ENCODE data around the gene ARF1. TPM values are rescaled to one million over a fixed set of nuclear protein-coding genes. Genes with fewer than 3 reads are reported as not detected.

The ARF1 gene
- total RNA-seq, 6 donors from 2014 or later = 157 to 487 (median 374) TPM

- no peaks in the 10 kb centered on the region for H3K9me3 ChIP-seq
- no peaks in the 10 kb centered on the region for H3K36me3 ChIP-seq
- H3K4me3 ChIP-seq = no peak overlapping the region
- peak; percentile 18 to 42 for DNase-seq
- no peaks in the 10 kb centered on the region for H3K27me3 ChIP-seq
- H3K27ac ChIP-seq = no peak overlapping the region
- no peak for ATAC-seq (ENCODE audit: low FRiP score in 2 of 2)
- peaks cover 10 to 23% (median 11%) of the 10 kb centered on the region in 4 donors for H3K4me1 ChIP-seq
- WGBS, 2 donors = 71 to 77% methylated on average over 9 of the region's 9 CpGs
- no peak for TF ChIP-seq EP300 (IDR thresholded peaks at IDR 0.05)
- TF ChIP-seq POLR2A (IDR thresholded peaks at IDR 0.05) = no peak
- no peak for TF ChIP-seq POLR2AphosphoS5 (IDR thresholded peaks at IDR 0.05)
- no peak for TF ChIP-seq CTCF (IDR thresholded peaks at IDR 0.05)
Measured at GRCh38 chr1:228076796-228077430, 5.6 kb upstream of the ARF1 start.

GRCh38 chr1:228077565-228078330 lies 4.8 kb upstream of the ARF1 start:
- Histone ChIP-seq H3K4me1 (peaks cover 10 to 23% (median 12%) of the 10 kb centered on the region in 4 donors), H3K27me3 (no peaks in the 10 kb centered on the region), H3K9me3 (no peaks in the 10 kb centered on the region), H3K4me3 (no peak overlapping the region), H3K27ac (no peak overlapping the region), H3K36me3 (no peaks in the 10 kb centered on the region)
- 74 to 75% methylated on average over 10 of the region's 10 CpGs for WGBS, 2 donors
- DNase-seq = no peak
- no peak for TF ChIP-seq EP300 (IDR thresholded peaks at IDR 0.05)
- no peak for TF ChIP-seq POLR2A (IDR thresholded peaks at IDR 0.05)
- TF ChIP-seq CTCF (IDR thresholded peaks at IDR 0.05) = no peak
- TF ChIP-seq POLR2AphosphoS5 (IDR thresholded peaks at IDR 0.05) = no peak
- ATAC-seq (ENCODE audit: low FRiP score in 2 of 2) = no peak

GRCh38 chr1:228079013-228079412 lies 3.5 kb upstream of the ARF1 start:
- DNase-seq (peak in 1 of 2 donors; percentile 29), ATAC-seq (ENCODE audit: low FRiP score in 2 of 2) (no peak)
- Histone ChIP-seq H3K27me3 (no peaks in the 10 kb centered on the region), H3K9me3 (no peaks in the 10 kb centered on the region), H3K4me1 (peaks cover 10 to 27% (median 14%) of the 10 kb centered on the region in 4 donors), H3K4me3 (no peak overlapping the region), H3K27ac (no peak overlapping the region), H3K36me3 (no peaks in the 10 kb centered on the region)
- TF ChIP-seq POLR2AphosphoS5 (IDR thresholded peaks at IDR 0.05) (no peak), POLR2A (IDR thresholded peaks at IDR 0.05) (no peak), CTCF (IDR thresholded peaks at IDR 0.05) (no peak), EP300 (IDR thresholded peaks at IDR 0.05) (no peak)
- WGBS, 2 donors = 93 to 94% methylated on average over 6 to 7 of the region's 7 CpGs

GRCh38 chr1:228079601-228080263 lies 2.8 kb upstream of the ARF1 start:
- TF ChIP-seq EP300 (IDR thresholded peaks at IDR 0.05) (no peak), POLR2A (IDR thresholded peaks at IDR 0.05) (no peak), POLR2AphosphoS5 (IDR thresholded peaks at IDR 0.05) (no peak), CTCF (IDR thresholded peaks at IDR 0.05) (no peak)
- DNase-seq (no peak), ATAC-seq (ENCODE audit: low FRiP score in 2 of 2) (no peak)
- no peaks in the 10 kb centered on the region for H3K36me3 ChIP-seq
- no peaks in the 10 kb centered on the region for H3K9me3 ChIP-seq
- peaks cover 16 to 34% (median 22%) of the 10 kb centered on the region in 4 donors for H3K4me1 ChIP-seq
- no peak overlapping the region for H3K27ac ChIP-seq
- H3K27me3 ChIP-seq = no peaks in the 10 kb centered on the region
- 93 to 100% methylated on average over 1 to 7 of the region's 7 CpGs for WGBS, 2 donors
- H3K4me3 ChIP-seq = no peak overlapping the region
